ENCODE results near the gene C1QTNF9.
"Not testable (repeated sequence)": the region's sequence is repeated elsewhere in the genome, so short reads cannot be mapped to it uniquely, and the experiment has no call there.

Gene C1QTNF9

DNA sequence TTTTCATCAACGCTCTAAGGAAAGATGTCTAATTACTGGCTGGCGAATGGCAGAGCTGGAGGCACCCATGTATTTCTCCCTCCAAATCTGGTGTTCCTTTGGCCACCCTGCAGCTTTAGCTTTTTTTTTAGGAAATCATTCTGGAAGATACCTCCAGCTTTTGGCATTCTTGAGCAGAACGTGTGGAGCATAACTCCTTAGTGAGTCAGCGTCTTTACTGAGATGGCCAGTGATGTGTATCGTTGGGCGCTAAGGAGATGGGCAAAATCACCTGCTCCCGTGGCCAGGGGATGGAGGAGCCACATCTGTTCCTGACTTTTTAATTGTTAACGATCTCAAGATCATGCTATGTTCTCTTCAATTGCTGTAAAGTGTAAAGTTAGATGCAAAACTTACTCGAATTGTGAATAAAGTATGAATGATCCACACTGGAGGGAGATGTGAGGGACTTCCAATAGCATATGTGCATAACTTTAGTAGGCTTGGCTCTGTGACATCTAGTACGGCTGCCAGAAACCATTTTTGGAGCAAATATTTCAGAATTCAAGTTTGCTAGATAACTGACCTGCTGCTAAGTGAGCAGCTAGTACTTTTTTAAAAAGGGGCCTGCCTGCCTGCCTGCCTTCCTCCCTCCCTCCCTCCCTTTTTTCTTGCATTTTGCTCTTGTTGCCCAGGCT is 24.4 kb upstream of the C1QTNF9 start:
- DNase-seq, result no peak

DNA sequence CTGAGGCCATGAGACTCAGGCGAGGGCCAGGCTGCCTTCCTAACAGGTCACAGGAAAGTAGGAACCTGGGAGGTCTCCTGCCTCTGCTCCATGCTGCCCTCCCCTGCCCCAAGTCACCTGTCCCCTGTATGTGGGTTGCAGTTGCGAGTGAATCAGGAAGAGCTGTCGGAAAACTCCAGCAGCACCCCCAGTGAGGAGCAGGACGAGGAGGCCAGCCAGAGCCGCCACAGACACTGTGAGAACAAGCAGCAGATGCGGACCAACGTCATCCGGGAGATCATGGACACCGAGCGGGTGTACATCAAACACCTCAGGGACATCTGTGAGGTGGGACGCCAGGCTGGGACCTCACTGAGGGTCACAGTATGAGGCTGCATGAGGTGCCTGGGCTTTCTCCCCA is 22.8 kb upstream of the C1QTNF9 start:
- no peak for DNase-seq

DNA sequence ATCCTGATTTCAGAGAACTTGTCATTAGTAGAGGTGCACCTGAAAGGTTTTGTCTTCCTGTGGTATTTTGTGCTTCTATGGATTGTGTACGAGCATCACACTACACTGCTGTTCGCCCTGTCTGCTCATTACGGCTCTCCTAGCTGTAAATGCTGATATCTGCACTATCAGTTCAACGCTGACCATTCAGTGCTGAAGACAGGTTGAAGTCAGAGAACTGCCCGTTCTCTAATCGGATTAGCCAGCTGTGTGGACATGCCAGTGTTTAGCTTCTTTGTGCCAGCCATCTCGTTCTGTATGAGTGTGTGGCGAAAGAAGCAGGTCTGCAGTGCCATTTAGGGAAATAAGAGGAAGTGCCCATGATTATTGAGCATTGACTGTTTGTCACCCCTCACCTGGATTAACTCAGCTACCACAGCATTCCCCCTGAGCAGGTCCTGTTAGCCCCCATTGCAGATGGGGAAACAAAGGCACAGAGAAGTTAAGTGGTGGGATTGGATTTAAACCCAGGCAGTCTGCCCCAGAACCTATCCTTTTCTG is 21.6 kb upstream of the C1QTNF9 start:
- no peak for DNase-seq

DNA sequence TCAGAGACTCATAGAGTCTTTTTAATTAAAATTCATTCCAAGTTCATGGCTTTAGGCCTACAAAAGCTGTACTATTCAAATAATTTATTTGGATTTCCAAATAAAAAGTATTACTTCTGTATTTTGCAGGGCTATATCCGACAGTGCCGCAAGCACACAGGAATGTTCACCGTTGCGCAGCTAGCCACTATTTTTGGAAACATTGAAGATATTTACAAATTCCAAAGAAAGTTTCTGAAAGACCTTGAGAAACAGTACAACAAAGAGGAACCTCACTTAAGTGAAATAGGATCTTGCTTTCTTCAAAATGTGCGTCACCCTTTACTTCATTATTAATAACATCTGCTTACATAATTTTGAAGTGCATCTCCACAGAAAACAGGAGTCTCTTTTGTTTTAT is 20.5 kb upstream of the C1QTNF9 start:
- DNase-seq, result no peak

DNA sequence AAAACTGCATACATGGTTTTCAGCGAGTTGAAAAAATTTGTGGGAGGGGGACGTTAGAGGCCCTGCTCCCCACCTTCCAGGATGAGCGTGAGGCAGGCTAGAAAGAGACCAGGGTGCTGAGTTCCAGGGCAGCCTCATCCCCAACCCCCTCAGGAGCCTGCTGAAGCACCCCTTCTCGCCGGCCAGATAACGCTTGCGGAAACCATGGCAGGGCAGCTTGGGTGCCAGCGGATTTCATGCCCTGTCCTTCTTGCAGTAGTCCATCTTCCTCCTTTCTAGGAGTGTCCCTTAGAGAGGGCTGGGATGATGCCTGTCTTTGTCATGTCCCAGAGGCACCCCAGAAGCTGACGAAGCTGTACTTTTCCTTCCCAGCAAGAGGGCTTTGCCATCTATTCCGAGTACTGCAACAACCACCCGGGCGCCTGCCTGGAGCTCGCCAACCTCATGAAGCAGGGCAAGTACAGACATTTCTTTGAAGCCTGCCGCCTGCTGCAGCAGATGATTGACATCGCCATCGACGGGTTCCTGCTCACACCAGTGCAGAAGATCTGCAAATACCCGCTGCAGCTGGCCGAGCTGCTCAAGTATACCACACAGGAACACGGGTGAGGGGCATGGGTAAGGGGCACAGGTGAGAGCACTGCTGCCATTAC is 19.0 kb upstream of the C1QTNF9 start:
- DNase-seq, result no peak

DNA sequence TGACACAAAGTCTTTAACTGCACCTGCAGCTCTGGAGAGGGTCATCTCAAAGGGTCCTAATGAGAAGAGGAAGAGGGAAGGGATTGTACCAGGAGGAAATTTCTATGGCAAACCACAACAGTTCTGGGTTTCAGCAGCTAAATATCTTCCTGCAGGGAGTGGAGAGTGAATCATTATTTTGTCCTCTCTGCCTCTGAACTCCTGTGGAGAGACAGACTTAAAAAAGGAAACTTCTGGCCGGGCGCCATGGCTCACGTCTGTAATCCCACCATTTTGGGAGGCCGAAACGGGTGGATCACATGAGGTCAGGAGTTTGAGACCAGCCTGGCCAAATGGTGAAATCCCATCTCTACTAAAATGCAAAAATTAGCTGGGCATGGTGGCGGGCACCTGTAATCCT is 16.9 kb upstream of the C1QTNF9 start:
- no peak for DNase-seq

DNA sequence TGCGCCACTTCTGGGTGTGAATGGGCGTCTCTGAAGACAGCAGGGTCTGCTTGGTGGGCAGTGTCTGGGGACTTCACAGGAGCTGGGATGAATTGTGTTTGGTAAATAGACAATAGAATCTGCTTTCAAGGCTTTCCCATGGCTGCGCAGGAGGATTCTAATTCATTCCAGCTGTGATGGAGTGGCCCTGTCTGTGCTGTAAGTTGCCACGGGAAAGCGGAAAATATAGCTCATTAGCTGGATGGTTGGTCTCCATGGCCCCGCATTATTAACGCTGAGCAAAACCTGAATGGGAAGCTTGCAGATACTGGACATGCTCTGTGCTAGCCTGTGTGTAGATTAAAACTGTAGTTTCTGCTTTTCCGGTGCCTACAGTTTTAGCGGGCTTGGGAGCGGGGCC is 15.6 kb upstream of the C1QTNF9 start:
- DNase-seq, result no peak

DNA sequence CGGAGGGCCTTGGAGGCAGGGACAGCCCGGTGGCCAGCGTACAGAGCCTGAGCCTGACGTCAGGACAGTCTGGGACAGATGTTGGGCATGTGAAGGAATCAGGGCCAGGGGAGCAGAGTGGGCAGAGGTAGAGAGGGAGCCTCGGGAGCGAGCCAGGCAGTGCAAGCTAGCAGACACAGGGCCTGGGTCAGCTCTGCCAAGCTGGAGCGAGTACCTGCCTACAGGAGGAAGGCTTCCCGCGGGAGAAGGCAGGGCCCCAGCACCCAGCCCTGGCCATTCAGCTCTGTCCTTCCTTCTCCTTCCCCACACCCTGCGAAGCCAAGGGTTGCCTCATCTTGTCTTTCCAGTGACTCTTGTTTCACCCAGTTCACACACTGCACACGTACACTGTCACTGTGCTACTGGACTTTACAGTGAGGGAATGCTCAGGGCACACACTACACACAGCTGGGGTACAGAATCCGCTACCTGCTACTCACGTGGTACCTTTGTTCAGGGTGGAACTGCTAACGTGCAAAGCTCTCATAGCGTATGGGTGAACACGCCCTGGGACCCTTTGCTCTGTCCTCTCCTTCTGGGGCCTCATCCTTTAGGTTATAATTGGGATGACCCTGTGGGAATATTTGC is 9.8 kb upstream of the C1QTNF9 start:
- DNase-seq, result no peak

DNA sequence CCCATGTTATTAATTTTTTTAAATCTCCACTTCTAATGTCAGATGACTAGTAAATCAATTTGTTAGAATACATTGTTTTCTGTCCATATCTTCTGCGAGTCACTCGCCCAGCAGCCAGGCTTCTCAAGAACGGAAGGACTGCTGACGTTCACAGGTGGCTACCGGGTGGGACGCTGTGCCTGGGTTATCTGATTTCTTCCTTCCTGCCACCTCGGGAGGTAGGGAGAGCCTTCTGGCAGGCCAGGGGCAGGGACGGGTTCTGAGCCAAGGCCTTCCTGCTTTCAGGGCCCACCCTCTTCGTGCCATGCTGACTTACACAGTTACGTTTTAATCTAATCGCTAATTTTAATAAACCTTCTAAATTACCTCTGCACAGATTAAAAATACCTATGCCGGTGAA is 7.9 kb upstream of the C1QTNF9 start:
- DNase-seq, result no peak

DNA sequence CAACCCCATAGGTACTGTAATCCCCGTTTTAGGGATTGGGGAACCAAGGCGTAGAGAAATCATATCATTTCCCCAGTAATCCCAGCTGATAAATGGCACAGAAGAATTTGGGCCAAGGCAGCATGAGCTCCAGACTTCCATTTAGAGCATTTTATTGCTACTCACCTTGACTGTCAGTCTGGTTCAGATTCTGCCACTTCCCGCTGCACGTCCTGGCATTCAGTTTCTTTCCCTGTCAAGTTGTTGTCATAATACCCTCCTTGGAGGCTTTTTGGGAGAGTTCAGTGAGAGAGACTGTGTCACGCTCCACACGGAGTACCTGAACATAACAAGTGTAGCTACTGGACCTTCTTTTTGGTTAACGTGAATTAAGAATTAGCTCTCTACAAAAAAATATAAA is 7.5 kb upstream of the C1QTNF9 start:
- DNase-seq, result no peak

DNA sequence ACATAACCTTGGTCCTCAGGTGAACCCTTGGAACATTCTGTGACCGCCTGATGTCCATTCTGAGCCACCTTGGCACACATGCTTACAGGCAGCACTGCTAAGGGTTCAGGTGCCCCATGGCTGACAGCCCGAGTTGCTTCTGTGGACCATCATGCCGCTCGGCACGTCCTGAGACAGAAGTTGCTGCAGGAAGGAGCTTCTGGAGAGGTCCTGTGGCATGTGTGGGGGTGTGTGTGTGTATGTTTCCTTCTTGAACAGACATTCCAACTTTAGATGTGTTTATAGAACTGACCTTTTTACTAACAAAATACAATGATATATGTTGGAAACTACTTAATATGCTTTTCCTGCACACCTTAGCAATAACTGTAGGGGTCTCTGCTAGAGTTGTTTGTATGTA is 4.8 kb upstream of the C1QTNF9 start:
- no peak for DNase-seq

DNA sequence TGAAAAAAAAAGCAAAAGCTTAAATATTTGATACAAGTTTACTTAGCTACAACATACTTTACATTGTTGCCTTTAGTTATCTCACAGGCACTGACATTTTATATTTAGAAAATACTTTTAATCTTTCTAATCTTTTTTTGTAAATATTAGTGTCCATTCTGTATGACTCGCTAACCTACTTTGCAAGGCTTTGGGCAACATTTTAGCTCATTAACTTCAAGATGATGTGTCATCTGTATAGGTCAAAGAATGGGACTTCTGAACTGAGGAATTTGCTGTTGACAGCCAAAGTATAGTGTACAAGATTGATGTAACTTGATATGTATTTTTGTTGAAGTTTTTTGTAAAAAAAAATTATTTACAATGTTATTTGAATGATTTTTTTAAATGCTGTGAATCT is 2.7 kb upstream of the C1QTNF9 start:
- no peak for DNase-seq

DNA sequence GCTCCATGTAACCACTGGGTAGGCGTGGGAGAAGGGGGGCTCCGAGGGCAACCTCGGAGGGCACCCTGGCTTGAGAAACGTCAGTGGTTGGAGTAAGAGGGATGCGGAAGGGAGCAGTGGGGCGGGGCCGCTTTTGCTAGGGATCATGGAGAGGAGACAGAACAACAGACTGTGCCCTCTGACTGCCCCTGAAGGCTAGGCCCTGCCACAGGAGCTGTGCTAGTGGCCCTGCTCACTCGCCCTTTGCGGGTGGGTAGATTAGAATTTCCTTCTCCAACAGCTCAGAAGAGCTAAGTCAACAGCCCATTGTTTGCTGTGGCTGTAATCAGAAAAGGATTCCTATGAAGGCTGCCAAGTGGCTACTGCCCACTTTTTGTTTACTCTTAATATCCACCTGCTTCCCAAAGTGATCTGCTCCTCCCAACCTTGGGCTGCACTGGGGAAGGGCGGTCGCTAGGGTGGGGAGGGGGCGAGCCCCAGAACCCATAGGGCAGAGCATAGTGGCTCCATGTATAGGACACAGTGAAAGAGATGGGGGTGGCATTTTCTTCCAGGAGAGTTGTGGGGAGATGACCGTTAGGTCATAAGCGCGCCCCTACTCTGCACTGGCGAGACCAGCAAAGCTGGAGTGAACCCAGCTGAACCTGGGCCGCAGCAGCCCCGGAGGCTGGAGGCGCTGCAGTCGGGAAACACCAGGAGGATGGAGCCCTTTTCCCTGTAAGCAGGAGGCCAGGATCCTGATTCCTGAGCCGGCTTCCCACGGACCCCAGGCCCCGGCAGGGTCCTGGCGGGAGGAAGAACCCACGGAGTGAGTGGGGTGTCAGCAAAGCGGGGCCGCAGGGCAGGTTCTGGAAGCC is 1.9 kb upstream of the C1QTNF9 start:
- DNase-seq, result no peak

DNA sequence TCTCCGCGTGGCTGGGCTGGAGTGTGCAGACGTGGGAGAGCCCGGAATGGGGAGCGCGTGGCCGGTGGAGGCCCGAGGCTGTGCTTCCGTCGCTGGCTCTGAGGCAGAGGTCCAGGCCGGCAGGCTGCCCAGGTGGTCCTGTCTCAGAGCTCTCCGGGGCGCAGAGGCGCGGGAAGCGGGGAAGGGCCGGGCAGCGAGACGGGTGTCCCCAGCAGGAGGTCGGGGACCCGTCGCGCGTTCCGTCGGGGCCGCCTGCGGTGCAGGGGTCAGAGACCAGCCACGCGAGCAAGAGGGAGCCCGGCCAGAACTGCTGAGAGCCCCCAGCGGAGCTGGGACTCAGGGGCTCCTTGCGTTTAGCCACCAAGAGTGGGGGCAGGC is 1.3 kb upstream of the C1QTNF9 start:
- DNase-seq, result no peak

DNA sequence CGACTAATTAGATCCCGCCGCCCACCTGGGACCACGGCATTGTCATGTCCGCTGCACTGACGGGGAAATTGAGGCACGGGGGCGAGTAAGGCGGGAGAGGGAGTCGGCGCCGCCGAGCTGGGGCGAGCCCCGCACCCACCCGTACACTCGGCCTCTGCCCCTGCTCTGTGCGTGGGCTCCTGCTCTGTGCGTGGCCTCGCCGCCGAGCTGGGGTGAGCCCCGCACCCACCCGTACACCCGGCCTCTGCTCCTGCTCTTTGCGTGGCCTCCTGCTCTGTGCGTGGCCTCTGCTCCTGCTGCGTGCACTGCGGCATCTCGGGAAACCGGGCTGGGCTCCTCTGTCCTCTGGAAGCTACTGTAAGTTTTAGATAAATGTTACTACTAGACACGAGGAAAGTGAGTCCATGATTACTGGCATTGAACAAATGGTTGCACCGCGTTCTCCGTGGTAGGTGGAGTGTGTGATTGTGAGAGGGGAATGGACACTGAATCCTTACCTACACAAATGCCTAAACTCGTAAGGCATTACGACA is 826 bp upstream of the C1QTNF9 start:
- DNase-seq, result no peak

DNA sequence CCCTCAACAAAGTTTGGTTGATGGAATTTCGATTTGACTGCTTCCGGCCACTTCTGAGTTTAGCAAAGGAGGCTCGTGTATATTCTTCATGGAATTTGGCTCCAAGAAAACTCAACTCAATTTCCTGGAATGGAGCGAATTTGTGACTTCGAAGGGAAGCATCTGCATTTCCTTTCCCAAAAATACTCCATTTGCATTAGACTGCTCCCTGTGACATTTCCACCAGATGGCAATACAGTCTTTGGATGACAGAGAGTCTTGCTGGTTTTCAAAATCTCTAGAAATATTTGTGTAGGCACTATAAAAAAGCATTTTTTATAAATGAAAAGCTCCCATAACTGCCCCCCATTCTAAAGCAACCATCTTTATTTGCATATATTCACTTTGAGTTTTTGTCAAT is 4.1 kb downstream of the C1QTNF9 start:
- DNase-seq, result no peak

DNA sequence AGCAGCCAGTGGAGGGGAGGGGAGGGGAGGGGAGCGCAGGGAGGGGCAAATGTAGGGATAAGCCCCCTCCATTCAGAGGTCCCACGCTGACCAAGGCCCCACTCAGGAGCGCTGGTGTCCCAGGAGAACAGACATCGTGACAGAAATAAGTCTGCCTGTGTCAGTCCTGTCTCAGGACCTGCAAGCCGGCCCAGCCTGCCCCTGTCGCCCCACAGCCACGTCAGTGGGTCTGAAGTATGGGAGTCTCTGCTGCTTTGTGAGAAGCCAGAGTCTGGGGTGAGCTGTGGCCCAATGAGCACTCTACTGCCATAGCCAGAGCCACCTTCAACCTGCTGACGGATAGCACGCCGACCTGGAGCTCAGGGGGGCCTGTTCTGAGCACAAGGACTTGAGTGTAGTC is 8.5 kb downstream of the C1QTNF9 start:
- DNase-seq, result not testable (repeated sequence)

DNA sequence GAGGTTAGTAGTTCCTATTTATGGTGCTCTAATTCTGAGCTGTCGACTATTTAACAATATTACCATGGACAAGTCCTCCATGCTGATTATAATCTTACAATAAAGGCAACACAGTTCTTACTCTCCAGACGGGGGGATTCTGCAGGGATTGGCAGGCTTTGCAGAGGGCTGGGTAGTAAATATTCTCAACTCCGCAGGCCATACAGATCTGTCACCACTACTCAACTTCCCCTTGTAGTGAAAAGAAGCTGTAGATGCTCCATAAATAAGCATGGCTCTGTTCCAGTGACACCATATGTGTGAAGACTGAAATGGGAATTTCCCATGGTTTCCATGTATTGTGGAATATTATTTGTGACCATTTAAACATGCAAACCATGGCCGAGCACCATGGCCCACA is 9.5 kb downstream of the C1QTNF9 start:
- DNase-seq, result not testable (repeated sequence)

DNA sequence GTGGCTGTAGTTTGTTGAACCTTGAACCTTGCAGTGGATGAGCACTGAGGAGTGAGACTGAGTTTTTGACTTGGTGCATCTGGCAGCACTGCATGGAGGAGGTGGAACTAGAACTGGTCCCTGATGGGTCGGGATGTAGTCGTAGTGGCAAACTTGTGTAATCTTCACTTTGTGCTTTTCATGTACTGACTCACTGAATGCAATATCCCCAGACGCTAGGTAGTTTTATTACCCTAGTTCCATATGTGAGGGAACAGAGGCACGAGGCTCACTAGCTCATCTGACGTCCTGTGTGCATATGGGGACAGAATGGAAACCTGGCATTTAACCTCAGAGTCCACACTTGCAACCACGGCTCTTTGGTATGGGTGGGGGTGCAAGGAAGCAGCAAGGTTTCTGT is 10.3 kb downstream of the C1QTNF9 start:
- DNase-seq, result not testable (repeated sequence)

DNA sequence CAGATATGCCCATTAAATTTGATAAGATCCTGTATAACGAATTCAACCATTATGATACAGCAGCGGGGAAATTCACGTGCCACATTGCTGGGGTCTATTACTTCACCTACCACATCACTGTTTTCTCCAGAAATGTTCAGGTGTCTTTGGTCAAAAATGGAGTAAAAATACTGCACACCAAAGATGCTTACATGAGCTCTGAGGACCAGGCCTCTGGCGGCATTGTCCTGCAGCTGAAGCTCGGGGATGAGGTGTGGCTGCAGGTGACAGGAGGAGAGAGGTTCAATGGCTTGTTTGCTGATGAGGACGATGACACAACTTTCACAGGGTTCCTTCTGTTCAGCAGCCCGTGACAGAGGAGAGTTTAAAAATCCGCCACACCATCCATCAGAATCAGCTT is 12.0 kb downstream of the C1QTNF9 start:
- DNase-seq, result not testable (repeated sequence)

DNA sequence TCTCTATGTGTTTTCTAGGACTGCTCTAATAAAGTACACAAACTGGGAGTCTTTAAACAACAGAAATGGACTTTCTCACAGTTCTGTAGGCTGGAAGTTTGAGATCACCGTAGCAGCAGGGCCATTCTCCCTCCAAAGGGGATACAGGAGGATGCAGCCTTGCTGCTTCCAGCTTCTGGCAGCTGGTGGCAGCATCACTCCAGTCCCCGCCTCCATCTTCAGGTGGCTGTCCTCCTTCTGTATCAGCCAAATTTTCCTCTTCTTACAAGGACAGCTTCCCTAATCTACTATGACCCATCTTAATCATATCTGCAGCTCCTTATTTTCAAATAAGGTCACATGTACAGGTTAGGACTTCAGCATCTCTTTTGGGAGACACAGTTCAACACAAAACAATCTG is 13.1 kb downstream of the C1QTNF9 start:
- DNase-seq, result not testable (repeated sequence)

DNA sequence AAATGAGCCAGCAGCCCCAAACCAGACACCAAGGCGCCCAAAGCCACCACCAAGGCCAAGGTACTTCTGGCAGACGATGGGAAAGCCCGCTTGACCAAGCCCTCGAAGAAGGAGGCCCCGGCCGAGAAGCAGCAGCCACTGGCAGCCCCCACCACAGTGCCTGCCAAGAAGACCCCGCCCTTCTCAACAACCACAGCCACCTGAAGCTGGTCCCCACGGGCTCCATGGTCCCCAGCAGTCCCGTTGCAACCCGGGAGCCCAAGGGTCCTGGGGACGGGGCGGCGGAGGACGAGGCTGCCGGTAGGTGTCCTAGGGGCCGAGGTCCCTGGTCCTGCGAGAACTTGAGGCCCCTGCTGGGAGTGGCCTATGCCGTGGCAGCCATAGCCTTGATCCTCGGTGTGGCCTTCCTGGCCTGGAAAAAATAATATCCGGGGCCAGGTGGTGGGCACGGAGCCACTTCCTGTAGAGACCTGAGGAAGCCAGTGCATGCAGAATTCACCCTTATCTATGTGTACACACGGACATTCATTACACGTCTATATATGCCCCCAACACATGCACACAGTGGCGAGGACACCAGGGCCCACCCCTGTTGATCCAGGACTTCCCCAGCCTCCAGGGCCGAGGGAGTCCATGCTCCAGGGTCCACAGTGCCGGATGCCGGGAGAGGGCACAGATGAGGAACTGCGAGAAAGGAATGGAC is 13.8 kb downstream of the C1QTNF9 start:
- DNase-seq, result no peak

DNA sequence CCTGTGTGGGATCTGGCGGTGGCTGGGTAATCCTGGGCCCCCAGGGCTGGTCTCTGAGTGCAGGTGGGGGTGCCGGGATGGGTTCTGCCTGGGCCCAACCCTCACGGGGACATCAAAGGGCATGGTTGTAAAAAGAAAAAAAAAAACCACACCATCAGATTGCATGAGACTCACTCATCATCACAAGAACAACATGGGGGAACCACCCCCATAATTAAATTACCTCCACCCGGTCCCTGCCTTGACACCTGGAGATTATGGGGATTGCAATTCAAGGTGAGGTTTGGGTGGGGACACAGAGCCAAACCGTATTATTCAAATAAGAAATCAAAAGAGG is 14.3 kb downstream of the C1QTNF9 start:
- no peak for DNase-seq

Data from cortex of kidney (tissue), 1 donor.